ENCODE measurements around the gene MTAP. TPM values are rescaled to one million over a fixed set of nuclear protein-coding genes. Genes with fewer than 3 reads are reported as not detected.

MTAP gene
- total and polyA plus RNA-seq, 7 experiments from 2014 or later: 13.1 to 50.7 (median 29.7) TPM

DNA sequence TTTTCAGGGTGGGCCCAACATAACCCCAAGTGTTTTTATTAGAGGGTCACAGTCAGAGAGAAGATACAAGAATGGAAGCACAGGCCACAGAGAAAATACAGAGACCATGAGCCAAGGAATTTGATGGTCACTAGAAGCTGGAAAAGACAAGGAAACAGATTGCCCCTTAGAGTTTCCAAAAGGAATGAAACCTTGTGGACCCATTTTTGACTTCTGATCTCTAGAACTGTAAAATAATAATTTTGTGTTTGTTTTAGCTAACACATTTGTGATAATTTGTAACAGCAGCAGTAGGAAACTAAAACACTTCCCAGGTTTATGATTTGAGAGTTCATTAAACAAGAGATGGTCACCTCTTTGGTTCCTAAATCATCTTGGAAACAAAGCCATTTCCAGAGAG lies 169.9 kb downstream of the MTAP start:
- Mint-ChIP-seq H3K27ac (no peak overlapping the region), H3K9me3 (peaks cover 7 to 79% (median 39%) of the 10 kb centered on the region in 11 donors), H3K36me3 (peaks cover 0 to 25% (median 19%) of the 10 kb centered on the region in 5 donors), H3K4me3 (no peak overlapping the region), H3K4me1 (peaks cover 6 to 39% (median 26%) of the 10 kb centered on the region in 7 donors), H3K27me3 (peaks cover 93 to 98% (median 95%) of the 10 kb centered on the region in 5 donors)
- ChIA-PET POLR2A (interaction anchor here (0.7 kb wide), 1 partner anchor 1248 kb away, joined by 3 read pairs; no protein-coding TSS in a partner anchor), CTCF (interaction anchor here (0.6 kb wide), 1 partner anchor 652 kb away, joined by 3 read pairs; no protein-coding TSS in a partner anchor)
- ATAC-seq (no peak), DNase-seq (no peak)
- H3K27ac ChIP-seq (ENCODE audit: low read depth, low read length): no peak overlapping the region
- peaks cover 13 to 17% of the 10 kb centered on the region in 2 donors for H3K4me1 ChIP-seq (ENCODE audit: control insufficient read depth in 2 of 2, insufficient read depth in 2 of 2, low read length in 2 of 2)
- H3K9me3 ChIP-seq (ENCODE audit: control insufficient read depth in 2 of 3, low read length in 3 of 3): peaks cover 0 to 27% (median 5%) of the 10 kb centered on the region in 3 experiments
- H3K4me3 ChIP-seq (ENCODE audit: low read length): no peak overlapping the region
- H3K36me3 ChIP-seq (ENCODE audit: control insufficient read depth in 2 of 3, insufficient read depth in 3 of 3, low read length in 3 of 3): no peaks in the 10 kb centered on the region
- peaks cover 73 to 88% of the 10 kb centered on the region in 2 donors for H3K27me3 ChIP-seq (ENCODE audit: control insufficient read depth in 2 of 2, insufficient read depth in 2 of 2, low read length in 2 of 2)
- intact Hi-C loops (cut with micrococcal nuclease): loop anchor here (5.0 kb wide), 2 partner anchors 170 to 1850 kb away; partner anchors contain the start of gene MTAP (in 1 of the 2)

DNA sequence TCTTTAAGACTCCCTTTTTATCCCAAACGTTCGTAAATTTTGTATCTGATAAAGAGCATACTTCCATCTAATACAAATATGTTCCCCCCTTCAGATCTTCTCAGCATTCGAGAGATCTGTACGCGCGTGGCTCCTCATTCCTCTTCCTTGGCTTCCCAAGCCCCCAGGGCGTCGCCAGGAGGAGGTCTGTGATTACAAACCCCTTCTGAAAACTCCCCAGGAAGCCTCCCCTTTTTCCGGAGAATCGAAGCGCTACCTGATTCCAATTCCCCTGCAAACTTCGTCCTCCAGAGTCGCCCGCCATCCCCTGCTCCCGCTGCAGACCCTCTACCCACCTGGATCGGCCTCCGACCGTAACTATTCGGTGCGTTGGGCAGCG lies 171.9 kb downstream of the MTAP start:
- Mint-ChIP-seq H3K4me1 (peaks cover 0 to 32% (median 21%) of the 10 kb centered on the region in 7 donors), H3K27me3 (peaks cover 90 to 97% (median 93%) of the 10 kb centered on the region in 5 donors), H3K9me3 (peaks cover 0 to 66% (median 23%) of the 10 kb centered on the region in 11 donors), H3K36me3 (peaks cover 0 to 13% (median 8%) of the 10 kb centered on the region in 5 donors), H3K4me3 (peak overlapping the region; percentile 74 to 90 (median 82)), H3K27ac (peak overlapping the region in 2 of 9 donors; percentile 26 to 64)
- H3K4me1 ChIP-seq (ENCODE audit: control insufficient read depth in 2 of 2, insufficient read depth in 2 of 2, low read length in 2 of 2): peaks cover 13 to 17% of the 10 kb centered on the region in 2 donors
- peak overlapping the region; percentile 43 for H3K4me3 ChIP-seq (ENCODE audit: low read length)
- peaks cover 0 to 11% (median under 1%) of the 10 kb centered on the region in 3 experiments for H3K9me3 ChIP-seq (ENCODE audit: control insufficient read depth in 2 of 3, low read length in 3 of 3)
- DNase-seq: no peak
- POLR2A ChIA-PET: no interaction called here
- H3K36me3 ChIP-seq (ENCODE audit: control insufficient read depth in 2 of 3, insufficient read depth in 3 of 3, low read length in 3 of 3): no peaks in the 10 kb centered on the region
- no peak overlapping the region for H3K27ac ChIP-seq (ENCODE audit: low read depth, low read length)
- no peak for ATAC-seq
- CTCF ChIA-PET: no interaction called here
- peaks cover 61 to 75% of the 10 kb centered on the region in 2 donors for H3K27me3 ChIP-seq (ENCODE audit: control insufficient read depth in 2 of 2, insufficient read depth in 2 of 2, low read length in 2 of 2)
- intact Hi-C loops (cut with micrococcal nuclease): loop anchor here (2.0 to 5.0 kb wide), 3 partner anchors 144 to 1848 kb away; partner anchors contain the start of gene MTAP (in 1 of the 2)

DNA sequence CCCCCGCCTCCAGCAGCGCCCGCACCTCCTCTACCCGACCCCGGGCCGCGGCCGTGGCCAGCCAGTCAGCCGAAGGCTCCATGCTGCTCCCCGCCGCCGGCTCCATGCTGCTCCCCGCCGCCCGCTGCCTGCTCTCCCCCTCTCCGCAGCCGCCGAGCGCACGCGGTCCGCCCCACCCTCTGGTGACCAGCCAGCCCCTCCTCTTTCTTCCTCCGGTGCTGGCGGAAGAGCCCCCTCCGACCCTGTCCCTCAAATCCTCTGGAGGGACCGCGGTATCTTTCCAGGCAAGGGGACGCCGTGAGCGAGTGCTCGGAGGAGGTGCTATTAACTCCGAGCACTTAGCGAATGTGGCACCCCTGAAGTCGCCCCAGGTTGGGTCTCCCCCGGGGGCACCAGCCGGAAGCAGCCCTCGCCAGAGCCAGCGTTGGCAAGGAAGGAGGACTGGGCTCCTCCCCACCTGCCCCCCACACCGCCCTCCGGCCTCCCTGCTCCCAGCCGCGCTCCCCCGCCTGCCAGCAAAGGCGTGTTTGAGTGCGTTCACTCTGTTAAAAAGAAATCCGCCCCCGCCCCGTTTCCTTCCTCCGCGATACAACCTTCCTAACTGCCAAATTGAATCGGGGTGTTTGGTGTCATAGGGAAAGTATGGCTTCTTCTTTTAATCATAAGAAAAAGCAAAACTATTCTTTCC lies 172.4 kb downstream of the MTAP start:
- Mint-ChIP-seq H3K9me3 (peaks cover 3 to 62% (median 22%) of the 10 kb centered on the region in 11 donors), H3K36me3 (peaks cover 0 to 13% (median 8%) of the 10 kb centered on the region in 5 donors), H3K27me3 (peaks cover 92 to 97% (median 93%) of the 10 kb centered on the region in 5 donors), H3K27ac (peak overlapping the region in 3 of 9 donors; percentile 26 to 64 (median 58)), H3K4me3 (peak overlapping the region; percentile 74 to 90 (median 82)), H3K4me1 (peaks cover 0 to 30% (median 21%) of the 10 kb centered on the region in 7 donors)
- H3K27me3 ChIP-seq (ENCODE audit: control insufficient read depth in 2 of 2, insufficient read depth in 2 of 2, low read length in 2 of 2): peaks cover 56 to 75% of the 10 kb centered on the region in 2 donors
- peak overlapping the region; percentile 43 for H3K4me3 ChIP-seq (ENCODE audit: low read length)
- ATAC-seq (peak; percentile 68), DNase-seq (peak in 3 of 9 donors; percentile 31 to 46 (median 41))
- CTCF ChIA-PET: no interaction called here
- intact Hi-C loops (cut with micrococcal nuclease): loop anchor here (1.0 to 5.0 kb wide), 6 partner anchors 8 to 1847 kb away; partner anchors contain the start of genes CDKN2A (in 2 of the 2), CDKN2B-AS1 (in 2 of the 2) and MTAP (in 1 of the 2)
- peaks cover 0 to 5% (median 0%) of the 10 kb centered on the region in 3 experiments for H3K9me3 ChIP-seq (ENCODE audit: control insufficient read depth in 2 of 3, low read length in 3 of 3)
- POLR2A ChIA-PET: no interaction called here
- peaks cover 13 to 17% of the 10 kb centered on the region in 2 donors for H3K4me1 ChIP-seq (ENCODE audit: control insufficient read depth in 2 of 2, insufficient read depth in 2 of 2, low read length in 2 of 2)
- no peaks in the 10 kb centered on the region for H3K36me3 ChIP-seq (ENCODE audit: control insufficient read depth in 2 of 3, insufficient read depth in 3 of 3, low read length in 3 of 3)
- H3K27ac ChIP-seq (ENCODE audit: low read depth, low read length): no peak overlapping the region

DNA sequence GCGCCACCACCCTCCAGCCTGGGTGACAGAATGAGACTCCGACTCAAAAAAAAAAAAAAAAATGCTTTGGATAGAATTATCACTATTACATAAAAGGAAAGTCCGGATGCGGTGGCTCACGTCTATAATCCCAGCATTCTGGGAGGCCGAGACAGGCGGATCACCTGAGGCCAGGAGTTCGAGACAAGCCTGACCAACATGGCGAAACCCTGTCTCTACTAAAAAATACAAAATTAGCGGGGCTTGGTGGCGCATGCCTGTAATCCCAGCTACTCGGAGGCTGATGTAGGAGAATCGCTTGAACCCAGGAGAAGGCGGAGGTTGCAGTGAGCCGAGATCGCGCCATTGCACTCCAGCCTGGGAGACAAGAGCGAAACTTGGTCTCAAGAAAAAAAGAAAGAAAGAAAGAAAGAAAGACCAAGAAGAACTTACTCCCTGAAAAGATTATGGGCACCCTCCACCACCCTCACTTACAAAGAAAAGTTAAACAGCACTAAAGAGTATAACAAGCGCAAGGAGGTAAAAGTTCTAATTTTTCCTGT lies 174.0 kb downstream of the MTAP start:
- Mint-ChIP-seq H3K4me1 (peaks cover 0 to 26% (median 17%) of the 10 kb centered on the region in 7 donors), H3K36me3 (peaks cover 0 to 7% (median 3%) of the 10 kb centered on the region in 5 donors), H3K27ac (no peak overlapping the region), H3K4me3 (no peak overlapping the region), H3K27me3 (peaks cover 87 to 96% (median 88%) of the 10 kb centered on the region in 5 donors), H3K9me3 (peaks cover 0 to 49% (median 18%) of the 10 kb centered on the region in 11 donors)
- ChIA-PET POLR2A (interaction anchor here (1.0 kb wide), 1 partner anchor 8 kb away, joined by 3 read pairs; no protein-coding TSS in a partner anchor), CTCF (no interaction called here)
- Histone ChIP-seq H3K27ac (ENCODE audit: low read depth, low read length) (no peak overlapping the region), H3K9me3 (ENCODE audit: control insufficient read depth in 2 of 3, low read length in 3 of 3) (no peaks in the 10 kb centered on the region), H3K4me3 (ENCODE audit: low read length) (no peak overlapping the region), H3K36me3 (ENCODE audit: control insufficient read depth in 2 of 3, insufficient read depth in 3 of 3, low read length in 3 of 3) (no peaks in the 10 kb centered on the region), H3K27me3 (ENCODE audit: control insufficient read depth in 2 of 2, insufficient read depth in 2 of 2, low read length in 2 of 2) (peaks cover 42 to 69% of the 10 kb centered on the region in 2 donors), H3K4me1 (ENCODE audit: control insufficient read depth in 2 of 2, insufficient read depth in 2 of 2, low read length in 2 of 2) (peaks cover 13 to 17% of the 10 kb centered on the region in 2 donors)
- DNase-seq (no peak), ATAC-seq (no peak)
- intact Hi-C loops (cut with micrococcal nuclease): no loop called here

DNA sequence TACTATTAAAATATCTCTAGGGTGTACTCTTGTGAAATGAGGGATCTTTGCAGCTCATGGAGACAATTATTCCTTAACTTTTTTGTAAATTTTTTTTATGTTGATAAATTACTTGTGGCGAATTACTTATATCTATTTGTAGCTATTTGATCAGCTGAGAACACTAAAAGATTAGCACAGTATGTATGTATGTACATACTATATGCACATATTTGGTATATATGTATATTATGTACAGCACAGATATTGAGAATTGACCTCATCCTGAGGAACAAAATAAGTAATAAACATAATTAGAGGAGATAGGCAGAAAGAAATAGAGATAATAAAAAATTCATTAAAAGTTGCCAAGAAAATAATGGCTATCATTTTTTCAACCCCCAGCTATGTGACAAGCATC lies 180.0 kb downstream of the MTAP start:
- peaks cover 0 to 18% (median 5%) of the 10 kb centered on the region in 11 donors for H3K9me3 Mint-ChIP-seq
- H3K4me3 Mint-ChIP-seq: no peak overlapping the region
- H3K27ac Mint-ChIP-seq: no peak overlapping the region
- peaks cover 2 to 23% of the 10 kb centered on the region in 2 donors for H3K27me3 ChIP-seq (ENCODE audit: control insufficient read depth in 2 of 2, insufficient read depth in 2 of 2, low read length in 2 of 2)
- no peaks in the 10 kb centered on the region for H3K4me1 ChIP-seq (ENCODE audit: control insufficient read depth in 2 of 2, insufficient read depth in 2 of 2, low read length in 2 of 2)
- peaks cover 0 to 4% (median 0%) of the 10 kb centered on the region in 7 donors for H3K4me1 Mint-ChIP-seq
- DNase-seq (no peak), ATAC-seq (no peak)
- H3K27me3 Mint-ChIP-seq: peaks cover 72 to 93% (median 79%) of the 10 kb centered on the region in 5 donors
- no peak overlapping the region for H3K4me3 ChIP-seq (ENCODE audit: low read length)
- H3K36me3 ChIP-seq (ENCODE audit: control insufficient read depth in 2 of 3, insufficient read depth in 3 of 3, low read length in 3 of 3): no peaks in the 10 kb centered on the region
- H3K27ac ChIP-seq (ENCODE audit: low read depth, low read length): no peak overlapping the region
- ChIA-PET CTCF (no interaction called here), POLR2A (interaction anchor here (1.0 kb wide), 1 partner anchor 9 kb away, joined by 5 read pairs; no protein-coding TSS in a partner anchor)
- intact Hi-C loops (cut with micrococcal nuclease): no loop called here
- H3K9me3 ChIP-seq (ENCODE audit: control insufficient read depth in 2 of 3, low read length in 3 of 3): no peaks in the 10 kb centered on the region
- H3K36me3 Mint-ChIP-seq: peaks cover 0 to 4% (median 0%) of the 10 kb centered on the region in 5 donors

DNA sequence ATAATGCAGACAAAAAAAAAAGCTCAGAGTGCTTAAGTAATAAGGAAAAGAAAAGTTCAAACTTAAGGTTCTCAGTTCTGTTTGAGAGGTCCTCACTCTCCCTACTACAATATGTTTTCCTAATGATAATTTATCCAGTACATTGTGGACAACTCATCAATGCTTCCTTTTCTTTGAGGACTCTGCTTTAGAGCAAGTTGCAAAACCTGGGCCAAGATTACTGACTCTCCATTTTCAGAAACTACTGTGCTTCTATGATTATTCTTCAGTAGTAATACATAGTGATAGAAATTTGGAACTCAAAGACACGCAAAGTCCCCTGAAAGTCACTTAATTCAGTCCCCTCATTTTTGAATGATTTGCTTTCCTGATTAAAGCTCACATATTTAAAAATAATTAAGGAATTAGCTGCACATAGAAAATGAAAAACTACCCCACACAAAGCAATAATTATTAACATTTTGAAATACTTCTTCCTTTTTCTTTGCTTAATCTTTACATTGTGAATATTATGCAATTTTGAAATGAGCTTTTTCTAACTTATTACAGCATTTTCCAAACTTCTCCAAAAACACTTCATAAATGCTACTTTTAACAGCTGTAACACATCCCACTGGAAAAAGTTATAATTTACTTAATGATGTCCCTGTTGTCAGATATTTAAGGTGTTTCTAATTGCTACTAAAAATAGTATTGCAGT lies 180.6 kb downstream of the MTAP start:
- Histone ChIP-seq H3K36me3 (ENCODE audit: control insufficient read depth in 2 of 3, insufficient read depth in 3 of 3, low read length in 3 of 3) (no peaks in the 10 kb centered on the region), H3K4me3 (ENCODE audit: low read length) (no peak overlapping the region), H3K9me3 (ENCODE audit: control insufficient read depth in 2 of 3, low read length in 3 of 3) (no peaks in the 10 kb centered on the region), H3K27me3 (ENCODE audit: control insufficient read depth in 2 of 2, insufficient read depth in 2 of 2, low read length in 2 of 2) (peaks cover 0 to 21% of the 10 kb centered on the region in 2 donors), H3K27ac (ENCODE audit: low read depth, low read length) (no peak overlapping the region), H3K4me1 (ENCODE audit: control insufficient read depth in 2 of 2, insufficient read depth in 2 of 2, low read length in 2 of 2) (no peaks in the 10 kb centered on the region)
- intact Hi-C loops (cut with micrococcal nuclease): no loop called here
- ChIA-PET CTCF (no interaction called here), POLR2A (interaction anchor here (1.0 kb wide), 1 partner anchor 8 kb away, joined by 5 read pairs; no protein-coding TSS in a partner anchor)
- no peak for DNase-seq
- H3K4me1 Mint-ChIP-seq: peaks cover 0 to 5% (median 0%) of the 10 kb centered on the region in 7 donors
- ATAC-seq: no peak
- no peak overlapping the region for H3K27ac Mint-ChIP-seq
- peaks cover 0 to 16% (median 5%) of the 10 kb centered on the region in 11 donors for H3K9me3 Mint-ChIP-seq
- H3K4me3 Mint-ChIP-seq: no peak overlapping the region
- peaks cover 71 to 92% (median 79%) of the 10 kb centered on the region in 5 donors for H3K27me3 Mint-ChIP-seq
- H3K36me3 Mint-ChIP-seq: peaks cover 0 to 4% (median 0%) of the 10 kb centered on the region in 5 donors
